PC-3 (cell line): ENCODE results near the gene THY1. TPM values are rescaled to one million over a fixed set of nuclear protein-coding genes. Genes with fewer than 3 reads are reported as not detected.
"Not testable (repeated sequence)": the region's sequence is repeated elsewhere in the genome, so short reads cannot be mapped to it uniquely, and the experiment has no call there.

ENCODE experiments used
- ATAC-seq: fragments of 200-7000 bp; cut with Tn5 transposase; 2 replicates; pipeline ENCODE4 v1.9.1; 2020; ENCODE audit warnings: mild to moderate bottlenecking, moderate library complexity
- BruUV-seq: library from RNA; stranded (reverse); fragments of 400-500 nt; replicated peaks from 2 replicates; lab custom pipeline; 2021; lab: Mats Ljungman, UMichigan
- CTCF ChIA-PET: fragments of 300-600 bp; sonication (Branson Sonifier 250); formaldehyde crosslinking; loops from one replicate; lab custom pipeline; 2022; ENCODE audit warnings: antibody characterized with exemption; lab: Charles Lee
- POLR2A ChIA-PET: fragments of 300-600 bp; sonication (Branson Sonifier 250); formaldehyde crosslinking; loops from one replicate; lab custom pipeline; 2022; ENCODE audit warnings: antibody characterized with exemption; ENCODE audit not compliant: unreplicated experiment; lab: Charles Lee
- DNase-seq: peaks from one replicate; pipeline ENCODE4 v3.0.0-alpha.2; 2015
- H2AFZ ChIP-seq: fragments of 300-600 bp; sonication (generic); 2 replicates; pipeline ENCODE4 v1.6.0; 2016; ENCODE audit warnings: antibody characterized with exemption, low read length
- H3F3A ChIP-seq: fragments of 300-600 bp; sonication (generic); one replicate; pipeline ENCODE4 v1.6.0; 2017; ENCODE audit warnings: antibody characterized with exemption, low read length, control low read depth, mild to moderate bottlenecking; ENCODE audit not compliant: unreplicated experiment
- H3K27ac ChIP-seq: fragments of 300-600 bp; sonication (generic); 2 replicates; pipeline ENCODE4 v1.5.1; 2016; ENCODE audit warnings: mild to moderate bottlenecking, low read length
- H3K27me3 ChIP-seq: fragments of 300-600 bp; sonication (generic); 2 replicates; pipeline ENCODE4 v1.6.1; 2016; ENCODE audit warnings: low read length, mixed read lengths
- H3K36me3 ChIP-seq: fragments of 300-600 bp; sonication (generic); 2 replicates; pipeline ENCODE4 v1.6.1; 2016; ENCODE audit warnings: low read depth, mixed run types, low read length, mixed read lengths
- H3K4me1 ChIP-seq: fragments of 300-600 bp; sonication (generic); 2 replicates; pipeline ENCODE4 v1.5.1; 2016; ENCODE audit warnings: low read length; ENCODE audit not compliant: insufficient read depth
- H3K4me2 ChIP-seq: fragments of 300-600 bp; sonication (generic); 2 replicates; pipeline ENCODE4 v1.6.0; 2016; ENCODE audit warnings: low read length
- H3K4me3 ChIP-seq: fragments of 300-600 bp; sonication (generic); 2 replicates; pipeline ENCODE4 v1.5.1; 2016; ENCODE audit warnings: mild to moderate bottlenecking, low read length, mixed read lengths
- H3K79me2 ChIP-seq: fragments of 300-600 bp; sonication (generic); 2 replicates; pipeline ENCODE4 v1.6.1; 2017; ENCODE audit warnings: low read length, mixed read lengths
- H3K9ac ChIP-seq: fragments of 300-600 bp; sonication (generic); 2 replicates; pipeline ENCODE4 v1.6.0; 2016; ENCODE audit warnings: mild to moderate bottlenecking, low read length
- H3K9me2 ChIP-seq: fragments of 300-600 bp; sonication (generic); replicated peaks from 2 replicates; pipeline ENCODE4 v1.6.1; 2016; ENCODE audit warnings: mixed run types, low read length, mixed read lengths
- H3K9me3 ChIP-seq: fragments of 300-600 bp; sonication (generic); 2 replicates; pipeline ENCODE4 v1.6.1; 2016; ENCODE audit warnings: low read length, mixed read lengths
- H4K20me1 ChIP-seq: fragments of 300-600 bp; sonication (generic); 2 replicates; pipeline ENCODE4 v1.6.1; 2016; ENCODE audit warnings: low read length, mixed read lengths
- EZH2 ChIP-seq: fragments of 300-600 bp; sonication (generic); IDR thresholded peaks from one replicate; pipeline ENCODE4 v1.6.1; 2017; ENCODE audit warnings: antibody characterized with exemption, mild to moderate bottlenecking, low read length; ENCODE audit not compliant: unreplicated experiment
- EZH2phosphoT487 ChIP-seq: fragments of 300-600 bp; sonication (generic); IDR thresholded peaks from 2 replicates; pipeline ENCODE4 v1.6.1; 2018; ENCODE audit warnings: mild to moderate bottlenecking, antibody characterized with exemption, low read length, borderline replicate concordance
- intact Hi-C: fragments of 100-400 bp; cut with micrococcal nuclease; formaldehyde crosslinking; loops from 2 replicates; pipeline ENCODE4 v1.9.0; 2023
- total RNA-seq: library from RNA; depleted of rRNA; stranded (reverse); fragments of >200 nt; gene quantifications from 2 replicates; pipeline ENCODE4 v1.2.3, GENCODE V29; 2014
- TF ChIP-seq, protein P1 (sequence below): fragments of 300-600 bp; sonication (generic); conservative IDR thresholded peaks from 2 replicates; pipeline ENCODE4 v1.5.1; 2017; ENCODE audit warnings: antibody characterized with exemption, low read depth, mild to moderate bottlenecking, low read length

Gene THY1
- total RNA-seq, 1 experiment from 2014 or later: not detected

DNA sequence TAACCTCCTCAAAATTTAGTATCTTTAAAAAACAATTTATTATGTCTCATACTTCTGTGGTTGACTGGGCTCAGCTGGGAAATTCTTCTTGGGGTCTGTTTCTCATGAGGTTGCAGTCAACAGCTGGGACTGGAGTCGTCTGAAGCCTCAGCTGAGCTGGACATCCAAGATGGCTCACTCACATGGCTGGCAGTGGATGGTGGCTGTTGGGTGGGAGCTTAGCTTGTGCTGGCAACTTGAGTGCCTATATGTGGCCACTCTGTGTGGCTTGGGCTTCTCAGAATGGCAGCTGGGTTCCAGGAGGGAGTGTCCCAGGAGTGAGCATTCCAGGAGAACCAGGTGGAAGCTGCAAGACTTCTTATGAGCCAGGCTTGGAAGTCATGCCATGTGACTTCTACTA lies 13.2 kb downstream of the THY1 start:
- CTCF ChIA-PET: no interaction called here
- ATAC-seq (no peak), DNase-seq (no peak)
- H3K27me3 ChIP-seq: no peaks in the 10 kb centered on the region
- H3K9me3 ChIP-seq: no peaks in the 10 kb centered on the region
- H3K4me1 ChIP-seq: no peaks in the 10 kb centered on the region
- BruUV-seq: no TSS peak
- H3K79me2 ChIP-seq: no peaks in the 10 kb centered on the region
- TF ChIP-seq, protein P1, sequence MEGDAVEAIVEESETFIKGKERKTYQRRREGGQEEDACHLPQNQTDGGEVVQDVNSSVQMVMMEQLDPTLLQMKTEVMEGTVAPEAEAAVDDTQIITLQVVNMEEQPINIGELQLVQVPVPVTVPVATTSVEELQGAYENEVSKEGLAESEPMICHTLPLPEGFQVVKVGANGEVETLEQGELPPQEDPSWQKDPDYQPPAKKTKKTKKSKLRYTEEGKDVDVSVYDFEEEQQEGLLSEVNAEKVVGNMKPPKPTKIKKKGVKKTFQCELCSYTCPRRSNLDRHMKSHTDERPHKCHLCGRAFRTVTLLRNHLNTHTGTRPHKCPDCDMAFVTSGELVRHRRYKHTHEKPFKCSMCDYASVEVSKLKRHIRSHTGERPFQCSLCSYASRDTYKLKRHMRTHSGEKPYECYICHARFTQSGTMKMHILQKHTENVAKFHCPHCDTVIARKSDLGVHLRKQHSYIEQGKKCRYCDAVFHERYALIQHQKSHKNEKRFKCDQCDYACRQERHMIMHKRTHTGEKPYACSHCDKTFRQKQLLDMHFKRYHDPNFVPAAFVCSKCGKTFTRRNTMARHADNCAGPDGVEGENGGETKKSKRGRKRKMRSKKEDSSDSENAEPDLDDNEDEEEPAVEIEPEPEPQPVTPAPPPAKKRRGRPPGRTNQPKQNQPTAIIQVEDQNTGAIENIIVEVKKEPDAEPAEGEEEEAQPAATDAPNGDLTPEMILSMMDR: no peak
- no peak for TF ChIP-seq EZH2
- no peak for TF ChIP-seq EZH2phosphoT487
- H3F3A ChIP-seq: no peaks in the 10 kb centered on the region
- H2AFZ ChIP-seq: no peak overlapping the region
- no peak overlapping the region for H3K4me3 ChIP-seq
- no peak overlapping the region for H3K27ac ChIP-seq
- H3K9me2 ChIP-seq: no peaks in the 10 kb centered on the region
- no peak overlapping the region for H3K9ac ChIP-seq
- intact Hi-C loops: no loop called here
- H3K4me2 ChIP-seq: no peak overlapping the region
- no peaks in the 10 kb centered on the region for H3K36me3 ChIP-seq
- POLR2A ChIA-PET: no interaction called here
- H4K20me1 ChIP-seq: no peaks in the 10 kb centered on the region

DNA sequence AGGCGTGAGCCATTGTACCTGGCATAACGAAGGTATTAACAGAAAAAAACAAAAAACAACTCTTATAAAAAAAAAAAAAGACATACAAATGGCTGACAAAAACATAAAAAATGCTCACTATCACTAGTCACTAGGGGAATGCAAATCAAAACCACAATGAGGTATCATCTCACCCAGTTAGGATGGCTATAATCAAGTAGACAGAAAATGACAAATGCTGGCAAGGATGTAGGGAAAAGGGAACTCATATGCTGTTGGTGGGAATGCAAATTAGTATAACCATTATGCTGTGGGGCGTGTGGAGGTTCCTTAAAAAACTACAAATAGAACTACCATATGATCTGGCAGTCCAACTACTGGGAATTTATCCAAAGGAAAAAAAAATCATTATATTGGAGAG lies 17.0 kb downstream of the THY1 start:
- ChIA-PET POLR2A (no interaction called here), CTCF (no interaction called here)
- no peak for DNase-seq
- Histone ChIP-seq H3K4me1 (no peaks in the 10 kb centered on the region), H2AFZ (no peak overlapping the region), H3K4me3 (no peak overlapping the region), H3K79me2 (no peaks in the 10 kb centered on the region), H3K9ac (no peak overlapping the region), H3K27ac (no peak overlapping the region), H3K4me2 (no peak overlapping the region), H3K9me2 (no peaks in the 10 kb centered on the region), H3K27me3 (no peaks in the 10 kb centered on the region), H3K36me3 (no peaks in the 10 kb centered on the region), H4K20me1 (no peaks in the 10 kb centered on the region), H3F3A (no peaks in the 10 kb centered on the region), H3K9me3 (peaks cover 4% of the 10 kb centered on the region; the same call in 1 of the 2 replicates)
- TF ChIP-seq EZH2: no peak
- TF ChIP-seq, protein P1: no peak
- TF ChIP-seq EZH2phosphoT487: no peak
- intact Hi-C loops: no loop called here
- BruUV-seq: no TSS peak
- ATAC-seq: no peak

DNA sequence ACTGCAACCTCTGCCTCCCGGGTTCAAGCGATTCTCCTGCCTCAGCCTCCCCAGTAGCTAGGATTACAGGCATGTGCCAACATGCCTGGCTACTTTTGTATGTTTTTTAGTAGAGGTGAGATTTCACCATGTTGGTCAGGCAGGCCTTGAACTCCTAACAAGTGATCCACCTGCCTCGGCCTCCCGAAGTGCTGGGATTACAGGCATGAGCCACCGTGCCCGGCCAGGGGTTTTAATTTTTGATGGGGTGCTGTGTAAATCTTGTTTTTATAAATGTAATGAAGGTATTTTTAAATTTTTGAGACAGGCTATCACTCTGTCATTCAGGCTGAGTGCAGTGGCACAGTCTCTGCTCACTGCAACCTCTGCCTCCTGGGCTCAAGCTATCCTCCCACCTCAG lies 17.5 kb downstream of the THY1 start:
- BruUV-seq, POLR2A ChIA-PET: not testable (repeated sequence)

More for the DNA sequence above, 17.5 kb downstream of the THY1 start:
- H3K27ac ChIP-seq, H3K4me3 ChIP-seq, H3K79me2 ChIP-seq, DNase-seq, H3K9me3 ChIP-seq, H3K9ac ChIP-seq, H3K36me3 ChIP-seq, H3K27me3 ChIP-seq, H3K4me2 ChIP-seq, CTCF ChIA-PET, H4K20me1 ChIP-seq, H2AFZ ChIP-seq, H3K9me2 ChIP-seq, H3F3A ChIP-seq, H3K4me1 ChIP-seq, ATAC-seq, intact Hi-C loops: not testable (repeated sequence)
